HG03066 (cell line): ENCODE results near the gene ZNF559.

ENCODE experiments used
- ATAC-seq: cut with Tn5 transposase; IDR thresholded peaks from one replicate; pipeline ENCODE4 v1.9.1; 2021; ENCODE audit warnings: low read depth; ENCODE audit not compliant: unreplicated experiment

Gene ZNF559

DNA sequence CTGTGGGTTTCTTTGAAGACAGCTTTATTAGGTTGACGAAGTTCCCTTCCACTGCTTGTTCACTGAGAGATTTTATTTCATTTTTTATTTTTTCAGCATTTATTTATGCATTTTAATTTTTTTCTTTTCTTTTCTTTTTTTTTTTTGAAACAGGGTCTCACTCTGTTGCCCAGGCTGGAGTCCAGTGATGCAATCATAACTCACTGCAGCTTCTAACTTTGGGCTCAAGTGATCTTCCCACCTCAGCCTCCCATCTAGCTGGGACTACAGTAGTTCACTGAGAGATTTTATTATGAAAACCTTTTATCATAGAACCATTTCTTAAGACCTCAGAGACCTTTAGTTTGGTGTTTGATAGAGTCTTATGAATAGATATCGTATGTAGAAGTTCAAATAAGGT is 28.5 kb downstream of the ZNF559 start:
- ATAC-seq: no peak

DNA sequence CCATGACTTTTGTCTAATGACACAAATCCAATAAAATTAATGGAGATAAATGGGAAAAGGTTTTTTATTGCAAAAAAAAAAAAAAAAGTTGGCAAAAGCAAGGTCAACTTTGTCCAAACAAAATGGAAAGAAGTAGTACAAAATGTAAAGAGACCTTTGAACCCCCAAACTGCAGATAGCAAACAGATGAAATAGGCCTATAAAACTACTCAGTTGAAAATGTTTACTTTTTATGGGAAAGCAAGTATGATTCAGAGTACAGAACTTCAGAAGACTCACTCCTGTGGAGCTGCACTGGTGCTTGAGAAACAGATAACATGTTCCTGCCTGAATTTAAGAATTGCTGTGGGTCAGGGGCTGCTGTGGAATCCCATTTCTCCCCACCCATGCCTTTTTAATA is 29.0 kb downstream of the ZNF559 start:
- ATAC-seq: no peak

GRCh38 chr19:9354651-9355050 is 30.7 kb downstream of the ZNF559 start:
- ATAC-seq: no peak

GRCh38 chr19:9362905-9363304 is 38.9 kb downstream of the ZNF559 start, which contains the start of gene ZNF177:
Gene ZNF177 (plus strand): TSS chr19:9363013. CDS start chr19:9378312, 15,299 bp downstream.
- ATAC-seq: no peak

DNA sequence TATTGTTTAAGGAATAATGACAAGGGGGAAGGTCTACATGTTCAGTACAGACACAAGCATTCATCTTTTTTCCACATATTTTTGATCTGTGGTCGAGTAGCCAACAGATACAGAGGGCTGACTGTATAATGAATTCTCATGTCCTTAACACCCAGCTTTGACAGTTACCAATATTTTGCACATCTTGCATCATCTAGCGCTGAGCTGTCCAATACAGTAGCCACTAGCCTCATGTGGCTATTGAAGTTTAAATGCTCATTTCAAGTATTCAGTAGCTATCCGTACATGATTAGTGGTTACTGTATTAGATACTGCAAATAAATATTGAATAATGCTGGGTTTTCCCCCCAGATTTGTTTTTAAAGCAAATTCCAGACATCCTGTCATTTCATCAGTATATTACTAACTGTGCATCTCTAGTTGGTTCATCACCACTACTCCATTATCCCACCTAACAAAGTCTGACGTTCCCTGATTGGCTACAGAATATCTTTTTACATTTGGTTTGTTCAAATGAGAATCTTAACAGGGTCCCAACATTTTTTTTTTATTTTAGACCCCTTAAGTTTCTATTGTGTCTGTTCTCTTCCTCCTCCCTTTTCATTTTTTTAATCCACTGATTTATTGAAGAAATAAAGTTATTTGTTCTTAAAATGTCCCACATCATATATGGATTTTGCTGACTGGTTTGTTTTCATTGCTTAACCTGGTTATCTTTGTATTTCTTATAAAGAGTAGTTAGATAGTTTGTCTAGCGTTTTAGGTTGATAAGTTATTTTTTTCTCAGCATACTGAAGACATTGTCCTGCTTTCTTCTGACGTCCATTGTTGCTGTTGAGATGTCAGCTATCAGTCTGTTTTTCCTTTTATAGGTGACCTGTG is 47.0 kb downstream of the ZNF559 start:
- ATAC-seq: no peak

DNA sequence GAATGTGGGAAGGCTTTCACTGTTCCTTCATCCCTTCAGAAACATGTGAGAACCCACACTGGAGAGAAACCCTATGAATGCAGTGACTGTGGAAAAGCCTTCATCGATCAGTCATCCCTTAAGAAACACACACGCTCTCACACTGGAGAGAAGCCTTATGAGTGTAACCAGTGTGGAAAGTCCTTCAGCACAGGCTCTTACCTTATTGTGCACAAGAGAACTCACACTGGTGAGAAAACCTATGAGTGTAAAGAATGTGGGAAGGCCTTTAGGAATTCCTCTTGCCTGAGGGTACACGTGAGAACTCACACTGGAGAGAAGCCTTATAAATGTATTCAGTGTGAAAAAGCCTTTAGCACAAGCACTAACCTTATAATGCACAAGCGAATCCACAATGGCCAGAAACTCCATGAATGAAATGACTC is 57.4 kb downstream of the ZNF559 start:
- ATAC-seq: no peak
